Ecto neural progenitor cell (in vitro differentiated cells): Measurements from ENCODE around the gene ATP9B.
"Not testable (repeated sequence)": the region's sequence is repeated elsewhere in the genome, so short reads cannot be mapped to it uniquely, and the experiment has no call there.

Experiments
- DNase-seq: peaks from one replicate; pipeline ENCODE4 v3.0.0-alpha.2; 2018; ENCODE audit warnings: low spot score

The ATP9B gene

GRCh38 chr18:79136742-79137141 is 67.5 kb downstream of the ATP9B start:
- DNase-seq = no peak

GRCh38 chr18:79139206-79139605 is 70.0 kb downstream of the ATP9B start:
- no peak for DNase-seq

GRCh38 chr18:79147014-79147413 is 77.8 kb downstream of the ATP9B start:
- DNase-seq = no peak

GRCh38 chr18:79151191-79151590 is 82.0 kb downstream of the ATP9B start:
- no peak for DNase-seq

GRCh38 chr18:79156327-79156726 is 87.1 kb downstream of the ATP9B start:
- DNase-seq = no peak

DNA sequence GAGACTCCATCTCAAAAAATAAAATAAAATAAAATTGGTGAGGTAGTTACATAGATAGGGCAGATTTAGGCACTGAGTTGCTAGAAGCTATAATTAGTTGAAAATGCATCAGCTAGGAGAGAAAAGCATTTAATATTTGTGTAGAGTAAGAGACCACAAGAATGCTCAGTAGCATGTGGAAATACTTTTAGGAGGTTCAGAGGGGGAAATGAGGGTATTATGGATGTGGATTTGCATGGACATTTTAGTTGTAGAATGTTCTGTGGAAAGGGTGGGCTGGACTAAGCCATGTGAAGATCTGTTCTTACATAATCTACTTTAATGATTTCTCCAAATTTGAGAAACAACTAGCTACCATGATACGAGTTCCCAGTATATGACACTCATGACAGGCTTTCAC is 95.5 kb downstream of the ATP9B start:
- DNase-seq = no peak

- no peak for DNase-seq
These were observed 97.5 kb downstream of the ATP9B start for GRCh38 chr18:79166702-79167101.

DNA sequence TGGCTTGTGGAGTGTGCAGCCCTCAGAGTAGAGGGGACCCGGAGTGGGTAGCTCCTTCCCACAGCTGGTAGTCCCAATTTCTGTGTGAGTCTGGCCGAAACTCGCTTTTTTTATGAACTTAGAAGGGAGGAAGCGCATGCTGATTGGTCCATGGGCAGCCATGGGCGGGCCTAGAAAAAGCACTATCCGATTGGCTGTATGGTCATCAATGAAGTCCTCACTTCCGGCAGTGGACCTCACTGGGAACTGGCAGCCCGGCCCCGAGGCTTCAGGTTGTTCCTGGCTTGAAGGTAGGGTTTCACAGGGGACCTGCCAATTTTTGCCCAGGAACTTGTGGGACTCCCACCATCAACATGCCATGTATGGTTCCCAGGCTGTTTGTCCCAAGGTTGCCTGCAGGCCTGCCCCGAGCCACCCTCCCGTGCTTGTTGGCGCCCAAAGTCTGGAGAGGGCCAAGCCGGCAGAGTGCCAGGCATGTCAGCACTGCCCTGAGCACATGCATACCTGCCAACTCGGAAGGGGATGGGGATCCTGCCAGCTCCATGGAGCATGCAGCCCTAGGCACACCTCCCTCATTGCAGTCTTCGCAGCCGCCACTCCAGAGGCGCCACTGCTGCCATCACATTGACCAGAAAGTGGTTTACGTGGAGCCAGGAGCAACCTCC is 98.5 kb downstream of the ATP9B start:
- no peak for DNase-seq

- no peak for DNase-seq
These were observed 100.9 kb downstream of the ATP9B start for GRCh38 chr18:79169958-79170555.

DNA sequence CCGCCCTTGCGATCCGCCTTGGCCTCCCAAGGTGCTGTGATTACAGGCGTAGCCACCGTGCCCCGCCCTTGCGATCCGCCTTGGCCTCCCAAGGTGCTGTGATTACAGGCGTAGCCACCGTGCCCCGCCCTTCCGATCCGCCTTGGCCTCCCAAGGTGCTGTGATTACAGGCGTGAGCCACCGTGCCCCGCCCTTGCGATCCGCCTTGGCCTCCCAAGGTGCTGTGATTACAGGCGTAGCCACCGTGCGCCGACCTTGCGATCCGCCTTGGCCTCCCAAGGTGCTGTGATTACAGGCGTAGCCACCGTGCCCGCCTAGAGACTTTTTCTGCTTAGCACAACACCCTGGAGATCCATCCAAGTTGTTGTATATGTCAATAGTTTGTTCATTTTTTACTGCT is 103.1 kb downstream of the ATP9B start:
- not testable (repeated sequence) for DNase-seq

DNA sequence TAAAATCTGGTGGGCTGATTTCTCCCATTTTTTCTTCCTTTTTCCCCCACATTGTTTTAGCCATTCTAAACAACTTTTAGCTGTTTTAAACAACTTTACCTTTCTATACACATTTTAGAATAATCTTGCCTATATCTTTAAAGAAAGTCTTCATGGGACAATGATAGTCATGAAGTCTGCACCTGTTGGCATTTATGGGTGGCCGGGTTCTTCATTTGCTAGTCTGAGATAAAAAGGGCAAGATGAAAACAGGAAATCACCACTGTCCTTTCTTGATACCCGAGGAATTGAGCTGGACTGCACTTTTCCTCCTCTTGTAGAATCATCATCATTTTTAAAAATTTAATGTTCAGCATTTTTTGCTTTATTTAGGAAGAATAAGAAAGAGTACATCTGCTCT is 104.5 kb downstream of the ATP9B start:
- DNase-seq = no peak

- DNase-seq = no peak
These were observed 108.9 kb downstream of the ATP9B start for GRCh38 chr18:79178113-79178531.

DNA sequence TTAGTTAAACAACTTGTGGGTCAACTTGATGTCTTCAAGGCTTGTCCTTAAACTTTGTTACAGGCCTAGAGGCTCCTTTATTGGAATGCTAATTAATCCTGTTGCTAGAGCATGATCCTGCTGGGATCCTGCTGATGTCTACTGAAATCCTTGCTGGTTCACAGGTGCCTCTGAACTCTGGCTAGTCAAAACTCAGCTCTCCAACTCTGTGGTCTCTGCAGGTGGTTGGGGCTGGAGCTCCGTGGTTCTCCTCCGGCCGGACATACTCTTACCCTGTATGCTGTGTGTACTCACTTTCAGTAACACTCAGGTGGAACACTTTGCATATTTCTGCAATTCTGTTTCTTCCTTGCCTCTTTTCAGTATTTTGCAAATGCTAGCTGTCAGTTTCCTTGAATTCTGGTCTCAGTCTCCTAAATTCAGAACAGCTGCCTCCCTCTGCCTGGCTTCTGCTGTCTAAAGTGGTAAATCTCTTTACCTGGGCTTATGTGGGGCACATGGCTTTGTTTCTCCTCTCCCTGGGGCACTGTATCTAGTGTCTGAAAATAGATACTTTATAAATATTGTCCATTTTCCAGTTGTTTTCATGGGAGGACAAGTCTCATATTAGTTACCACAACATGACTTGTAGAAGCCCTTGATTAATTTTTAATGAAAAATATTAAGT is 113.0 kb downstream of the ATP9B start:
- no peak for DNase-seq

DNA sequence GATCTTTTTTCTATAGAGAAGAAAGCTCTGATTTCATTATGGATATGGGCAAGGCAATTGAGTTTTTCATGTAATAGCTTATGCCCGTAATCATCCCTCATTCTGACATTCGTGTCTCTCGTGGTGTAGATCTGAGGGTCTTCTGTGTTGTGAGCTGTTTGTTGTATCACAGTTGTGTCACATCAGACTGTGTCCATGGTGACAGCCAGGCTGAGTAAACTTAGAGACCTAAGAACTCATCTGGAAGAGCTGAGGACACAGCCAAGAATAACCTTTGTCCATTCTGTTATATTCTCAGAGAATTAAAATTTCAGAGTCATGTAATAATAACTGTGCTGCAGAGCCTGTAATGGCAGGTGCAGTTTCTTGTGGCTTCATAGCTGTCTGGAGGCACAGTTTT is 116.5 kb downstream of the ATP9B start:
- no peak for DNase-seq

DNA sequence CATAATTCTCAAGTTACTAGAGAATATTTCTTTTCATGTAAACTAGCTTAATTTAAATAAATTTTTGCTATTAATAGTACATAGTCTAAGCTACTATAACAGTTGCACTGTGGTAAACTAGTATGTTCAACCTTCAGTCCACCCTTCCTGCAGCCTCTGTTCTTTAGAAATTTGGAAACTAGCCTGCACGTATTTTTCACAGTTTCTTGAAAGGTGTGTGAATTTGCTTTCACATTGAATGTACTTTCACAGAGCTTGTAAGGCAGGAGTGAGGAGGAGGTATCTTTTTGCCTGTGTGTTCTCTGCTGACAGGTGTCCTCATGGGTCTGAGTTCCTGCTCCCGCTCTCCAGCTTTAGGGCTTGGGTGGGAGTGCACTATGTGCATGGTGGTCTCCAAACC is 117.5 kb downstream of the ATP9B start:
- DNase-seq = no peak

GRCh38 chr18:79187532-79188277 is 118.5 kb downstream of the ATP9B start:
- DNase-seq = no peak

DNA sequence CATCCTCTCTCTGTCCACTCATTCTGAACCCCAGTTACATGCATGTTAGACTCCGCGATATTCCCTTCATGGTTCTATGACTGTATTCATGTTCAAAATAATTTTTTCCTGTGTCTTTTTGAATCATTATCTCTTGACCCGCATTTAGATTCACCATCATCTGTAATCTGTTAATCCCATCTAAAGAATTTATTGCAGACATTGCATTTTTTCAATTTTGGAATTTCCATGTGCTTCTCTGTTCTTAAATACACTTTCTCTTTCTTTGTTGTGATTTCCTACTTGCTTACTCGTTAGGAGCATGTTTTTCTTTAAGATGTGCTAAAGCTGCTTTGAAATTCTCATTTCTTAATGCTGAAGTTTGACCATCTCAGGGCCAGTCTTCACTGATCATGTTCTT is 122.2 kb downstream of the ATP9B start:
- DNase-seq = no peak

DNA sequence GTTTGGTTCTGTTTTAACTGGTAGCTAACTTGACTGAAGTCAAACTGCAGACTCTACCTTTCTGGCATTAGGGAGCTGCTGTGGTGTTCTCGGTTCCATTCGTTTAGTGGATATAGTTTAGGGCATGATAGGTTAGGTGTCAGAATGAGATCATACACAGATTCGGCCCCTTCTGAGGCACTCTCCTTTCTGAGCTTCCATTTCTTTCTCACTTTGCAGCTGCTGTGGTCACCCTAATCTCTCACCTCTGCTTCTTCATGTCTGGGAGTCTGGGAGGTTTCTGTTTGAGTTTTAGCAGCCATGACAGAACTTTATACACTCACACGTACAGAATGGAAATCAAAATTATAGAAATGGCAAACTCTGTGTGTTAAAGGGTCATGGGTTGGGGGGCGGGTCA is 122.8 kb downstream of the ATP9B start:
- DNase-seq = no peak

DNA sequence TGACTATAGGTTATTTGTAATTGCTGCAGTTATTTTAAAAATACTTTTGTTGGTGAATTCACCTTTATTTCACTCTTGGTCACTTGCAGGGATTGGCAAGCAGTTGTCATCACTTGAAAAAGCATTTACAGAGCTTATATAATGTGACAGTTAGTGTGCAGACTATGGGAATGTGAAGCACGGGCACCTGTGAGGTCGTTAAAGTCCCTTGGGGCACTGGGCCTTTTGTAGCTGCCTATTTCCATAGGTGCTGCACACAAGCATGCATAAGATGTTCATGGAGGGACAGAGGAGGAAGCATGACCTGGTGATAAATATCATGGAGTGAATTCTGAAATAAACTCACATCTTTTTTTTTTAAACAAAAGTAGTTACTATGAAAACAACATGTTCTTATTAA is 124.6 kb downstream of the ATP9B start:
- DNase-seq = no peak

- no peak for DNase-seq
These were observed 126.8 kb downstream of the ATP9B start for GRCh38 chr18:79195716-79196683.

DNA sequence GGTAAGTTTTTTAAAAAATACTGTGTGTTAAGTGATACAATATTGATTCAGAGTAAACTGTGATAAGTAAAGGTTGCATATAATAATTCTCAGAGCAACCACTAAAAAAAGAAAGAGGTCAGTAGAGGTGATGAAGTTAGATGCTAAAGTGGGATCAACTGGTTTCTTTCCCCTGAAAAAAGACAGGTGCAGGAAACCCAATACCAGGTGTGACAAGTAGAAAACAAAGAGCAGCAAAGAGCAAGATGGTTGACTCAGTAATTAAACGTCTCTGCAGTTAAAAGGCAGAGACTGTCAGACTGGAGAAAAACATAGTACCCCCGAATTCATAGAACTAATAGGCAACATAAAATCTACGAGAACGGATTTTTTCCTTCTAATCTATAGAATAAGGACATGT is 128.3 kb downstream of the ATP9B start:
- no peak for DNase-seq
